Measurements from ENCODE around the gene ATP6V0E1. TPM values are rescaled to one million over a fixed set of nuclear protein-coding genes. Genes with fewer than 3 reads are reported as not detected.

The ATP6V0E1 gene
- 100 to 1,000 TPM in 3 of 4 donors, 10 to 100 TPM in 1; 94.0 to 163 (median 124) TPM for total RNA-seq

GRCh38 chr5:172983542-172984243 is at the start of gene ATP6V0E1:
ATP6V0E1 (plus strand) TSS chr5:172983771; CDS start chr5:172983861, 90 bp downstream.
- no peaks in the 10 kb centered on the region for H3K9me3 ChIP-seq
- H3K4me3 ChIP-seq: peak within 1 kb of the TSS; percentile 68 to 89
- peaks cover 0 to 52% (median 7%) of the 10 kb centered on the region in 3 donors for H3K4me1 ChIP-seq
- no peaks in the 10 kb centered on the region for H3K27me3 ChIP-seq
- ATAC-seq: peak; percentile 96
- WGBS, 2 donors (ENCODE audit: low coverage in 1 of 2): 0% methylated on average over 5 of the region's 49 CpGs; no CpG with 5 or more reads in 1 of the 2 donors
- TF ChIP-seq POLR2AphosphoS5 (IDR thresholded peaks at IDR 0.05) (peak; percentile 92), EP300 (IDR thresholded peaks at IDR 0.05) (no peak), CTCF (IDR thresholded peaks at IDR 0.05) (peak in 1 of 4 experiments; percentile 12), POLR2A (IDR thresholded peaks at IDR 0.05) (peak; percentile 82 to 85)
- H3K36me3 ChIP-seq: peaks cover 0 to 26% of the 10 kb centered on the region in 2 donors
- H3K27ac ChIP-seq: peak within 1 kb of the TSS; percentile 86 to 96 (median 94)

GRCh38 chr5:172935096-172935495 is 48.5 kb upstream of the ATP6V0E1 start:
- H3K4me1 ChIP-seq: peaks cover 0 to 31% (median 15%) of the 10 kb centered on the region in 3 donors
- H3K27ac ChIP-seq: no peak overlapping the region
- no peaks in the 10 kb centered on the region for H3K27me3 ChIP-seq
- TF ChIP-seq POLR2A (IDR thresholded peaks at IDR 0.05): no peak
- no peak for TF ChIP-seq CTCF (IDR thresholded peaks at IDR 0.05)
- TF ChIP-seq EP300 (IDR thresholded peaks at IDR 0.05): no peak
- no peak for TF ChIP-seq POLR2AphosphoS5 (IDR thresholded peaks at IDR 0.05)
- WGBS, 2 donors (ENCODE audit: low coverage in 1 of 2): 81 to 82% methylated on average over 4 to 10 of the region's 14 CpGs
- H3K4me3 ChIP-seq: no peak overlapping the region
- ATAC-seq: no peak
- peaks cover 0 to 64% of the 10 kb centered on the region in 2 donors for H3K36me3 ChIP-seq
- no peaks in the 10 kb centered on the region for H3K9me3 ChIP-seq

GRCh38 chr5:172936401-172936800 is 47.2 kb upstream of the ATP6V0E1 start:
- Histone ChIP-seq H3K9me3 (no peaks in the 10 kb centered on the region), H3K4me3 (no peak overlapping the region), H3K36me3 (peaks cover 0 to 75% of the 10 kb centered on the region in 2 donors), H3K27me3 (no peaks in the 10 kb centered on the region), H3K27ac (no peak overlapping the region), H3K4me1 (peaks cover 0 to 28% (median 9%) of the 10 kb centered on the region in 3 donors)
- TF ChIP-seq CTCF (IDR thresholded peaks at IDR 0.05) (no peak), EP300 (IDR thresholded peaks at IDR 0.05) (no peak), POLR2A (IDR thresholded peaks at IDR 0.05) (no peak)
- WGBS, 2 donors (ENCODE audit: low coverage in 1 of 2): 88 to 100% methylated on average over 1 to 5 of the region's 5 CpGs
- no peak for ATAC-seq

GRCh38 chr5:172939071-172939470 is 44.5 kb upstream of the ATP6V0E1 start:
- peaks cover 0 to 96% of the 10 kb centered on the region in 2 donors for H3K36me3 ChIP-seq
- peak overlapping the region in 1 of 4 donors; percentile 47 for H3K27ac ChIP-seq
- no peak for ATAC-seq
- no peak for TF ChIP-seq EP300 (IDR thresholded peaks at IDR 0.05)
- no peak for TF ChIP-seq POLR2AphosphoS5 (IDR thresholded peaks at IDR 0.05)
- peak in 3 of 4 experiments; percentile 30 to 39 (median 37) for TF ChIP-seq CTCF (IDR thresholded peaks at IDR 0.05)
- no peak for TF ChIP-seq POLR2A (IDR thresholded peaks at IDR 0.05)
- H3K9me3 ChIP-seq: no peaks in the 10 kb centered on the region
- 86 to 100% methylated on average over 1 to 7 of the region's 10 CpGs for WGBS, 2 donors (ENCODE audit: low coverage in 1 of 2)
- peaks cover 0 to 30% (median 0%) of the 10 kb centered on the region in 3 donors for H3K4me1 ChIP-seq
- H3K27me3 ChIP-seq: no peaks in the 10 kb centered on the region
- H3K4me3 ChIP-seq: no peak overlapping the region

All from gastroesophageal sphincter (tissue), 4 donors.